NCI-H128 (cell line): ENCODE results near the gene SLC7A7.
A peak's percentile ranks its signal among the peaks of the same experiment; 100 is the strongest.
"Not testable (repeated sequence)": the region's sequence is repeated elsewhere in the genome, so short reads cannot be mapped to it uniquely, and the experiment has no call there.

Experiments used
- DNase-seq: peaks from one replicate; lab custom pipeline; 2025; ENCODE audit not compliant: unreplicated experiment; lab: John Stamatoyannopoulos, UW

Gene SLC7A7

DNA sequence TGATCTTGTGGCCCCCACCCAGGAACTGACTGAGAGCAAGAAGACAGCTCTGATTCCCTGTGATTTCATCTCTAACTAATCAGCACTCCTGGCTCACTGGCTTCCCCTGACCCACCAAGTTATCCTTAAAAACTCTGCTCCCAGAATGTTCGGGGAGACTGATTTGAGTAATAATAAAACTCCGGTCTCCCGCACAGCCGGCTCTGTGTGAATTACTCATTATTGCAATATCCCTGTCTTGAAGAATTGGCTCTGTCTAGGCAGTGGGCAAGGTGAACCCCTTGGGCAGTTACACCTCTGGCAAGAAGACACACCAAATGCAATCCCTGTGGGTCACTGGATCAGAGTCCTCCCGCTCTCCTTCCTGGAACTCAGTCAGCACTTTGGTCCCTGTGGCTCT is 21.3 kb downstream of the SLC7A7 start:
- no peak for DNase-seq

DNA sequence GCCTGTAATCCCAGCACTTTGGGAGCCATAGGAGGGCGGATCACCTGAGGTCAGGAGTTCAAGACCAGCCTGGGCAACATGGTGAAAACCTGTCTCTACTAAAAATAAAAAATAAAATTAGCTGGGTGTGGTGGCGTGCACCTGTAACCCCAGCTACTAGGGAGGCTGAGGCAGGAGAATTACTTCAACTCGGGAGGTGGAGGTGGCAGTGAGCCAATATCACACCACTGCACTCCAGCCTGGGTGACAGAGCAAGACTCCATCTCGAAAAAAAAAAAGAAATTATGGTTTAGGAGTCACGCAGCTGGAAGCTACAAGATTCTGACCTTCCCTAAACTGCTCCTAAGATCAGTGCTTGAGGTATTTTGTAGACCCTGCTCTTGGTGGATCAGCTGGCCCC is 21.7 kb downstream of the SLC7A7 start:
- not testable (repeated sequence) for DNase-seq

DNA sequence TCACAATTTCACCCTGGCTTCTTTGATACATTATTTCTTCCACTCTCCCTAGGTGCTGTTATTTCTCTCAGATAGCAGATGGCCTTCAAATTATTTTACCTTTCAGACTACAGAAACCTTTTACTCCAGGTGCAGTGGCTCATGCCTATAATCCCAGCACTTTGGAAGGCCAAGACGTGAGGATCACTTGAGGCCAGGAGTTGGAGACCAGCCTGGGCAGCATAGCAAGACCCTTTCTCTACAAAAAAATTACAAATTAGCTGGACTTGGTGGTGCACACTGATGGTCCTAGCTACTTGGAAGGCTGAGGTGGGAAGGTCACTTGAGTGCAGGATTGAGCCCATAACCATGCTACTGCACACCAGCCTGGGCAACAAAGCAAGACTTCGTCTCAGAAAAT is 23.1 kb downstream of the SLC7A7 start:
- DNase-seq, result no peak

DNA sequence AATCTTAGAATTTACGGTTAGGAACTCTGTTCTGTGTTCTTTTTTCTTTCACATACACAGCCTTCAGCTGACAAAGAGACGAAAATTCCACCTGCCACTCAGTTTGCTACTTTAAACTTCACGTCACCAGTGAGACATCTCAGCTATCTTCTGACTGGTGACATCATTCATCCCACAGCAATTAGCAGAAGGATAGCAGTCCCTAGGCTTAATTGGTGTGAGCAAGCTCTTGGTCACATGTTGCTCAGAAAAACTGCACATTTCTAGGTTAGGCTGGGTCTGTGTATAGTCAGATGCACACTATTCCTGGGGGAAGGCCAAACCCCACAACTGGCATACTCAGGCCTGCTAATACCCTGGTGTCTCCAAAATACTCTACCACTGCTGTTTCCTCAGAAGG is 23.9 kb downstream of the SLC7A7 start:
- no peak for DNase-seq

DNA sequence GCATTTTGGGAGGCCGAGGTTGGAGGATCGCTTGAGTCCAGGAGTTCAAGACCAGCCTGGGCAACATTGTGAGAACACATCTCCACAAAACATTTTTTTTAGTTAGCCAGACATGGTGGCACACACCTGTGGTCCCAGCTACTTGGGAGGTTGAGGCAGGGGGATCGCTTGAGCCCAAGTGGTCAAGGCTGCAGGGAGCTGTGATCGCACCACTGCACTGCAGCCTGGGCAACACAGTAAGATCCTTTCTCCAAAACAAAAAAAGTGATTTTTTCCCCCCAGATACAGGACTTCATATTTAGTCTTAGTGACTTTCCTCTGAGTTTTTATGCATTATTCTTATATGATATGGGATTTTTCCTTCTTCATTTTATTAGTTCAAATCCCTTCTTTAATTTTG is 28.6 kb downstream of the SLC7A7 start:
- DNase-seq, result no peak

DNA sequence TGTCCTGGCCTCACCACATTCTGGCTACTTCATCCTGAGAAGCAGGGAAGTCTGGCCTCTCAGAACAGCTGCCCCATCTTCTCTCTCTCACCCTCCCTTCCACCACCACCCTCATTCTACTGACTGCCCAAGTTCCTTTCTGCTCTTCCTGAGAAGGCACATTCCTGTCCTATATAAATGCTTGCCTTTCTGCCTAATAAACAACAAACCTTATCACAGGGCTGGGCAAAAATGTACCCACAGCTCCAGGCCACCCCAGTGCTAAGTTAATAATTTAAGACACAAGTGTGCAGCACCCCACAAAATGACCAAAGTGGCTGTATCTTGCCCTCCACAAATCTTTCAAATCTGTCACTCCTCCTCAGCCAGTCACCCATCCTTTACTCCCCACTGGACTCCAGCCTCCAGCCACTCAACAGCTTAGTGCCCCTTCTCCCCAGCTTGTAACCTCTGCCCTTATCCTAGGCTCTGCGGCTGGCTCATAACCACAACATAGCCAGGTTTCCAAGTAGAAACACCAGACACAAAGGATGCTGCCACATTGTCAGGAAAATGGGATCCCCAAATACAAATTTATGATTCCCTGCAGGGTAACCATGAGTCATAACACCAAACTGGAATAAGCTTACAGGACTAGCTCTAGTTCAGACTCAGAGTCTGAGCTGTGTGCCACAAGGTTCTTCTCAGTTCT is 33.8 kb downstream of the SLC7A7 start:
- no peak for DNase-seq

DNA sequence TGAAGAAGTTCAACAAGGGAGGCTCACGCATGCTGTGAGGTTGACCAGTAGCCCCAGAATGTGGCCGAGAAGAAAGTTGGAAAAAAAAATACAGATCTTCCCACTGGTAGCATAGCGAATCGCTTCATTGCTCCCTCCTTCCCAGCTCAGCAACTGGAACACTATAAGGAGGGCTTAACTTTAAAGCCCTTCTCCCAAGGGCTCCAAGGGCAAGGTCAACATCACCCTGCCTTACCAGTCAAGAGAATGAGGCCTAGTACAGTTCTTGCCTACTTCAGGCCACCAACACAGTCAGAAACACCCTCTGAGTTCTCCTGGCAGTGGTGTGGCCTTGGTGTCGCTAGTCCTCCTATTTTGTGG is 34.3 kb downstream of the SLC7A7 start:
- DNase-seq, result no peak

DNA sequence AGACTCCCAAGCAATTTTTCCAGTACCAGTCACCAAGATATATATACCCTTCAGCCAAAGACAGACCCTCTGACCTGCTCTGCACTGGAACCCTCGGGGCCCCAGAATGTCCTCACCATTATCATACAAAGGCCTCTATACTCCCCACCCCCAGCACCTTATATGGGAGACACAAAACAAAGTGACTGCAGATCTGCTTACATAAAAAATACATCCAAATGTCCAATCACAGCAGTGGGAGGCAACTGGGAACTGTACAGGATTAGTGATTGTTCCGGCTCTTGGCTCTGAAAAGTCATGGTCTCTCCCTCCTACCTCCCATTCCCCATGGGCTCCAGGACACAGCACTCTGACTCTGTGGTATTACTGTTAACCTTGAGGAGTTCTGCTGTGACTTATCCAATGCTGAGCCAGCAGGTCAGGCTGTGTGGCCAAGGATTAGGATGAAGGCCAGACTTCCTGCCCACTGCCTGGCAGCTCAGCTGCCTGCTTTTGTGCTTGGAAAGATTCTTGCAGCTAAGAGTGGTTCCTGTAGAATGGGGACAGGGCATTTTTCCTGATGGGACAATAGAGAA is 35.0 kb downstream of the SLC7A7 start:
- DNase-seq, result no peak

DNA sequence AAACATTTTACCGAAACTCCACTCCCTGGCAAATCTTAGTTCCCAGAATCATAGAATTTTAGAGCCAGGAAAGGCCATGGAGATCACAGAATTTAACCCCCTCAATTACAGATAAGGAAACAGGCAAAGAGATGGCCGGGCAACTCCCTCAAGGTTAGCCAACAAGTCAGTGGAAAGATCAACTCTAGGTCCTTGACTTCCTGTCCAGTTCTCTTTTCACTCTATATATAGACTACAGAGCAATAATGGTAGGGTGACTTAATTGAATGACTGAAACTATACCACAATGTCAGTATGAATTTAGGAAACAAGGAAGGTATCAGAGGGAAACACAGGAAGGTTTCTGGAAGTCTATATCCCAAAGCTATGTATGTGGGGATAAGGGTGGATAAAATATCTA is 37.2 kb downstream of the SLC7A7 start:
- no peak for DNase-seq

DNA sequence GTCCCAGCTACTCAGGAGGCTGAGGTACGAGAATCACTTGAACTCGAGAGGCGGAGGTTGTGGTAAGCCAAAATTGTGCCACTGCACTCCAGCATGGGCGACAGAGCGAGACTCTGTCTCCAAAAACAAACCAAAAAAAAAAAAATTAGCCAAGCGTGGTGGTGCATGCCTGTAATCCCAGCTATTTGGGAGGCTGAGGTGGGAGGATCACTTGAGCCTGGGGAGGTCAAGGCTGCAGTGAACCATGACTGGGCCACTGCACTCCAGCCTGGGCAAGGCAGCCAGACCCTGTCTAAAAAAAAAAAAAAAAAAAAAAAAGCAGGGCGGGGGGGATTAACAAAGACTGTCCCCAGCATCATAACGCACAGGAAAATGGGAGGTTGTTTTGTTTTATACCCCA is 38.4 kb downstream of the SLC7A7 start:
- not testable (repeated sequence) for DNase-seq

DNA sequence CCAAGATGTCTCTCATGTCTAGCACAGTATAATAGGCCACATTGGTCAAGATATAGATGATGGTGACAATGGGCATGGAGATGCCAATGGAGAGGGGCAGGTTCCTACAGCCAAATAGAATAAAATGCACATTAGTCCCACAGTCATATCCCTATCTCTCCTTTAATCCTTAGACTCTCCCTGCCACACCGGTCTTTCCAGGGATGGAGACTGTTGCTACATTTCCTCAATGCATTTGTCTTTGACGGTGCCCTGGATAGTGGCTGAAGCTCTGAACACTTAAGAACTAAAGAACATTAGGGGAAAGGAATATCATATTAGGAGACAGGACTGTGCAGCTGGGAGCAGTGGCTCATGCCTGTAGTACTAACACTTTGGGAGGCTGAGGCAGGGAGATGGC is 39.0 kb downstream of the SLC7A7 start:
- DNase-seq, result no peak

DNA sequence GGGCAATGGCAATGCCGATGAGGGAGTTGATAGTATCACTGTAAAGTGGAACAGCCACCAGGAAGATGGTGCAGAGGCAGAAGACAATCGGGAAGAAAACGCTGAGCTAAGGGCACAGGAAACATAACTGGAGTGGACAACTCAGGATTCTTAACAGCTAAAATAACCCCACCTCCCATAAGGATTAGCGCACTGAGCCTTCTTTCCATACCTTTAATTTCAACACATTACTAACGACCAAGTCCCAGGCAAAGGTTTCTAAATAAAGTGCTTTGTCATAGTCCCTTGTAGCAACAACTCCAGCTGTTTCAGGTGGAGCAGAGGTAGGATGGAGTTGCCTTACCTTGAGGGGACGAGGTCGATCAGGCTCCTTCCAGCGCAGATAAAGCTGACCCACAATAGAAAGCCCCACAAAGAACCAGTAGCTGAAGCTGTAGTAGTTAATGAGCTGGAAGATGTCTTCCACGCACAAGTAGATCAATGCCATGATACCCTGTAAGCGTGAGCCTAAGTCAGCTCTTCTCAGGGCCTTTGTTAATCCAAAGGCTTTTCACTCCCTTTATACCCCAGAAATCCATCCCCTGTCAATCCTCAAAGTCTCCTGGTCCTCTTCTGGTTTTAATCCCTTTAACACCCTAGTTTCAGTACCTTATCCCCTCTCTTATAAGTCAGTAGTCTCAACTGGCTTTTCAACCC is 41.1 kb downstream of the SLC7A7 start:
- no peak for DNase-seq

DNA sequence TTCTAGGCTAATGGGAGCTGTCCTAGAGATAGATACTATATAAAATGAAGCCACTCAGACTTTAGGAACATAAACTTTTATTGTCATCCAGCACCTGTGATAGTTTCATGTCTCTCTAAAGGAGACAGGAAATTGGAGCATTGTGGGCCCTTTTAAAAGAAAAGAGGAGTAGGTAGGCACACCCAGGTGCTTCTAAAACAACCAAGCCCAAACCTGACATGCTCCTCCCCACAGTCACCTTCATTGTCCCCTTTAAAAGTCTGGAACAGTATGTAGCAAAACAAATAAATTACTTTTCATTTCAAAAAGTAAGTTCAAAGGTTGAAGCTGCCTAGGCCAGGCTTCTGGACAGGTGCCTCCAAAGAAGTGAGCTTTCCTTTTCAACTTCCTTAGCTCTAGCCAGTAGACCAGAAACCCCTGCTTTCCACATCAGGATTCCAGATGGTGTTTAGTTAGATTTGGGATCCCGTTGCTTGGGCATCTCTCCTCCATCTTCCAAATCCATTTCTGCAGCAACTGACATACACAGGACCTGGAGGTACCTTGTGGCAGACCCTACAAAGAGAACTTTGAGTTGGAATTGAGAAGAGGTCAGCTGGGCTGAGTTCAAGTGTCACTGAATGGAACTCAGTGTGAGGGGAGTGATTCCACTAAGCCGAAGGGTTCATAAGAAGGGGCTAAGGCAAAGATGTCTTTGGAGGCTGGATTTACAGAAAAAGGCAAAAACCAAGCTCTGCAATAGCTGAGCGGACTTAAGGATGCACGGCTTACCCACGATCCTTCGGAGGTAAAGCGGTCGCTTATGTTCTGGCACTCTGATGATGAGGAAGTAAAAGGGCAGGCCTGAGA is 41.8 kb downstream of the SLC7A7 start:
- DNase-seq, result no peak

DNA sequence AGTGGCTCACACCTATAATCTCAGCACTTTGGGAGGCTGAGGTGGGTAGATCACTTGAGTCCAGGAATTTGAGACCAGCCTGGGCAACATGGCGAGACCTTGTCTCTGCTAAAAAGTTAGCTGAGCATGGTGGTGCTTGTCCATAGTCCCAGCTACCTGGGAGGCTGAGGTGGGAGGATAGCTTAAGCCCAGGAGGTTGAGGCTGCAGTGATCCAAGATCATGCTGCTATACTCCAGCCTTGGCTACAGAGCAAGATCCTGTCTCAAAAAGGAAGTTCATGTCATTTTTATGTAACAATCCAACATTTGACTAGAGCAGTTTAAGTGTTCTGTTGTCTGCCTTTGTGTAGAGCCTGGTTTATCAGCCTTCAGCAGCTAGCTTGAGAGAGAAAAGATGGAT is 42.5 kb downstream of the SLC7A7 start:
- no peak for DNase-seq

DNA sequence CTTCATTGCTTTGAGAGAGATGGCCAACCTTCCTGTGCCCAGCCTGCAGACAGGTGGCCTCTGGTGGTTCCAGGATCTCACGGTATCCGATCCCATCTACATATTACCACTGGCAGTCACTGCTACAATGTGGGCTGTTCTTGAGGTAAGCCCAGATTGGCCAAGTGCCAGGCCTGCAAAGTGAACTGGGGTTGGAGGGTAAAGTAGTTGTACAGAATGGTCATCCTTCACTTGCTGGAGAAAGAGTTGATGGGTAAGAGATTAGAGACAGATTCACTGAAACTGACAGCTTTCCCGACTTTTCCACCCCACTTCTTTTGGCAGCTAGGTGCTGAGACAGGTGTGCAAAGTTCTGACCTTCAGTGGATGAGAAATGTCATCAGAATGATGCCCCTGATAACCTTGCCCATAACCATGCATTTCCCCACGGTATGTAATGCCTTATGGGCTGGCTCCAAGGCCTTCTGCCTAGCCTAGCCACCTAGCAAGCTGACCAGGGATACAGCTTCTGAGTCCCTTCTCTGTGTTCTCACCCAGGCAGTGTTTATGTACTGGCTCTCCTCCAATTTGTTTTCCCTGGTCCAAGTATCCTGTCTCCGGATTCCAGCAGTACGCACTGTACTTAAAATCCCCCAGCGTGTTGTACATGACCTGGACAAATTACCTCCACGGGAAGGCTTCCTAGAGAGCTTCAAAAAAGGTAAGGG is 44.6 kb downstream of the SLC7A7 start:
- DNase-seq, result no peak

DNA sequence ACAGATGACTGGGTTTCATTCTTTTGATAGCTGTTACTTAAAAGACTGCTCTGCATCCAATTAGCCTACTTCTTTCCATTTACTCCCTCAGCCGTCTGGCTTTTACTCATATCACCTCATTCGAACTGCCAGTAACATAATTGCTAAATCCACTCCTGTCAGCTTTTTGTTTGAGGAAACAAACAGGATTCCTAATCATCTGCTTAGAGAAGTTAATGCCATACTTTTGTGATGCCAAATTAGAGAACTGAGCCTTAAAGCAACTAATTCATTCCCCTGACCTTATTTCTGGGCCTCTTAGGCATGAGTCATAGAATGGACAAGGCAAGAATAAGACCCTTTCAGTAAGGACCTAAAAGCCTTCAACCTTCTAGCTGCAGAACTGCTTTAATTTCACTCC is 45.9 kb downstream of the SLC7A7 start:
- DNase-seq, result no peak

DNA sequence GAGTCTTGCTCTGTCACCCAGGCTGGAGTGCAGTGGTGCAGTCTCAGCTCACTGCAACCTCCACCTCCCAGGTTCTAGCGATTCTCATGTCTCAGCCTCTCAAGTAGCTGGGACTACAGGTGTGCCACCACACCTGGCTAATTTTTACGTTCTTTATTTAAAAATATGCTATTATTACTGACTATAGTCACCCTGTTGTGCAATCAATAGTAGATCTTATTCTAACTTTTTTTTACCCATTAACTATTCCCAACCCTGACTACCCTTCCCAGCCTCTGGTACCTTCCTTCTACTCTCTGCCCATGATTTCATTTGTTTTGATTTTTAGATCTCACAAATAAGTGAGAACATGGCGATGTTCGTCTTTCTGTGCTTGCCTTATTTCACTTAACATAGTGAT is 46.3 kb downstream of the SLC7A7 start:
- DNase-seq, result no peak

DNA sequence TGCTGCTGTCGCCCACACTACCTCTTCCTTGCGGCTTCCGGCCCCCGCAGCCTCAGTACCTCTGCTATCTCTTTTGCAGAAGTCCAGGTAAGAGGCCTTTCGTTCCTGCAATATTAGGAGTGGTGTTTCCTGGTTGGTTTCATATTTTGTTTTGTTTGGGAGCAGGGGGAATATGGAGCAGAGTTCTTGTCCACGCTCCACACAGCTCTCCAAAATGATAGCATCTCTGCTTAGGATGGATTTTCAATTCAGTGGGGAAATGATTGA is 48.0 kb downstream of the SLC7A7 start:
- DNase-seq, result no peak

DNA sequence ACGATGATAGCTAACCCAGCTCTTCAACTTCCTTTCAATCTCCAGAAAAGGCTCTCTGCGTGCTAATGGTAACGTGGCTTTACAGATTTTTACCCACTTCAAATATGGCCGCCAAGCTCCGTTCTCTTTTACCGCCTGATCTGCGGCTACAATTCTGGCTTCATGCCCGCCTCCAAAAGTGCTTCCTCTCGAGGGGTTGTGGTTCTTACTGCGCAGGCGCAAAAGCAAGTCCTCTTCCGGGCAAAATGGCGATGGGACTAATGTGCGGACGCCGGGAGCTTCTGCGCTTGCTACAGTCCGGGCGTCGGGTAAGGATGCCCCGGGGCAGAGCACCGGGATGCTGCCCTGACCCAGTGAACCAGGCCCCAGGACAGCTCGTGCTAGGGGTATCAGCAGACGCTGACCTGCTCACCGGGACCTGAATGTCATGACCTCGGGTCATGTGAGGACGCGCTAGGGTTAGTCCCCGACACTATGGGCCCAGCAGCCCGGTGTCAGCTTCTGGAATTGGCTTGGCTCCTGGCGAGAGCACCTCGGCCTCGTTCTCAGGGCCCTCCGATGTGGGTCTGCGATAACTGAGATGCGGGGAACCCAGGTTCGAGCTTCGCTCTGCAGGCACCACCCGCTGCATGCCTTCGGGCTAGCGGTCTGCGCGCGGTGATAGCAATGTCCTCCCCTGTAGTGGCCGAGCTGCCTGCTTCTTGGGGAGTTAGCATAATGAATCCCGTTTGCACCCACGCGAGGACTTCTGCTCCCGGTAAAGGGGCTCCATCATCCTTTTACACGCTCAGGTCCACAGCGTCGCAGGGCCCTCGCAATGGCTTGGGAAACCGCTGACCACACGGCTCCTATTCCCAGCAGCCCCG is 48.5 kb downstream of the SLC7A7 start, which contains the start of gene OXA1L:
Gene OXA1L (plus strand): TSS at position 232 of the 866 bp plus-strand sequence. CDS start 14 bp downstream, at position 246.
- DNase-seq, result peak; percentile 97

DNA sequence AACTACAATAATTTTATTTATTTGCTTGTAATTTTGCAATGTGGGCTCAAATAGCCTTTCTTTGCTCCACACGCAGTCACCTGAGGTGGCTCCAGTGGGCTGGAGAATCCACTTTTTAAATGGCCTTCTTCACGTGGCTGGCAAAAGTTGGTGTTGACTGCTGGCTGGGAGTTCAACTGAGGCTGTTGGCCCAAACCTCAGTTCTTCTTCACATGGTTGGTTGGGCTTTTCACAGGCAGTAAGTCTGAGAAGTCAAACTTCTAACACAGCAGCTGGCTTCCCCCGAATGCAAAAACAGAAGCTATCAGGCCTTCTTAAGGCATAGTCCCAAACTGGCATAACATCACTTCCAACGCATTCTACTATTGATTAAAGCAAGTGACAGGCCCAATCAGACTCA is 50.9 kb downstream of the SLC7A7 start:
- DNase-seq, result no peak
